B cell (primary cell): Measurements from ENCODE around the gene RCSD1. TPM values are rescaled to one million over a fixed set of nuclear protein-coding genes. Genes with fewer than 3 reads are reported as not detected.
A peak's percentile ranks its signal among the peaks of the same experiment; 100 is the strongest.

Experiments
- ATAC-seq: fragments of 200-7000 bp; cut with Tn5 transposase; one replicate; pipeline ENCODE4 v1.10.0; 2021; ENCODE audit warnings: low read depth, mild to moderate bottlenecking, moderate number of reproducible peaks, moderate library complexity
- CTCF ChIA-PET: fragments of 350-600 bp; sonication (Branson Sonifier 250); formaldehyde crosslinking; loops from one replicate; lab custom pipeline; 2021; ENCODE audit warnings: antibody characterized with exemption, inconsistent platforms; lab: Charles Lee
- POLR2A ChIA-PET: fragments of 350-600 bp; sonication (Branson Sonifier 250); formaldehyde crosslinking; loops from one replicate; lab custom pipeline; 2021; ENCODE audit warnings: antibody characterized with exemption; lab: Charles Lee
- DNase-seq: peaks from one replicate; pipeline ENCODE4 v3.0.0; 2013
- H2AFZ ChIP-seq: 2 replicates; pipeline ENCODE4 v1.6.1; 2012; ENCODE audit warnings: mild to moderate bottlenecking, low read depth, low read length; ENCODE audit not compliant: insufficient read depth, poor library complexity, severe bottlenecking
- H3K27ac ChIP-seq, 2 donors: 1 replicate in 1 of 2; 2 replicates in 1 of 2; pipeline ENCODE4 v1.5.1; 2012 to 2013; ENCODE audit warnings: low read length in 2 of 2, mild to moderate bottlenecking in 2 of 2, moderate library complexity in 1 of 2
- H3K27me3 ChIP-seq, 4 experiments: fragments of 200-600 bp in 1 of 4; sonication (generic) in 1 of 4; replicated peaks in 1 of 4; 1 replicate in 2 of 4; 2 replicates in 2 of 4; pipeline versions ENCODE4 v1.6.1 to v1.7.0; 2013 to 2016; ENCODE audit warnings: low read length in 3 of 4, mild to moderate bottlenecking in 2 of 4, mixed read lengths in 1 of 4, moderate library complexity in 1 of 4; ENCODE audit not compliant: insufficient read depth in 4 of 4, control insufficient read depth in 3 of 4; ENCODE audit errors: control extremely low read depth in 1 of 4
- H3K36me3 ChIP-seq, 2 experiments: replicated peaks in 1 of 2; 1 replicate in 1 of 2; 2 replicates in 1 of 2; pipeline versions ENCODE4 v1.6.1 to v1.7.1; 2013; ENCODE audit warnings: low read length in 1 of 2; ENCODE audit not compliant: insufficient read depth in 2 of 2, control insufficient read depth in 1 of 2; ENCODE audit errors: control extremely low read depth in 1 of 2, extremely low read depth in 1 of 2
- H3K4me1 ChIP-seq, 2 donors: fragments of 200-600 bp in 1 of 2; sonication (generic) in 1 of 2; 1 replicate in 1 of 2; 2 replicates in 1 of 2; pipeline versions ENCODE4 v1.5.1 to v1.6.1; 2013 to 2017; ENCODE audit warnings: low read length in 2 of 2; ENCODE audit not compliant: control insufficient read depth in 2 of 2, insufficient read depth in 2 of 2
- H3K4me2 ChIP-seq: replicated peaks from 2 replicates; pipeline ENCODE3; 2012; ENCODE audit warnings: mild to moderate bottlenecking, low read depth, low read length; ENCODE audit not compliant: poor library complexity, severe bottlenecking
- H3K4me3 ChIP-seq, 5 experiments: fragments of 200-600 bp in 1 of 5; sonication (generic) in 1 of 5; 1 replicate in 3 of 5; 2 replicates in 2 of 5; pipeline versions ENCODE4 v1.5.1 to v1.7.0; 2011 to 2016; ENCODE audit warnings: low read length in 4 of 5, mild to moderate bottlenecking in 4 of 5, low read depth in 2 of 5, control low read depth in 1 of 5, moderate library complexity in 1 of 5; ENCODE audit not compliant: insufficient read depth in 1 of 5; ENCODE audit errors: control extremely low read depth in 1 of 5, extremely low read depth in 1 of 5
- H3K79me2 ChIP-seq: fragments of 200-600 bp; sonication (generic); one replicate; pipeline ENCODE4 v1.6.0; 2016; ENCODE audit warnings: low read length; ENCODE audit not compliant: control insufficient read depth, insufficient read depth
- H3K9ac ChIP-seq: fragments of 200-600 bp; sonication (generic); 2 replicates; pipeline ENCODE4 v1.6.1; 2017; ENCODE audit warnings: mild to moderate bottlenecking, low read length, moderate library complexity
- H3K9me3 ChIP-seq, 3 donors: one replicate each; pipeline versions ENCODE4 v1.6.1 to v1.7.1; 2013; ENCODE audit warnings: low read length in 2 of 3; ENCODE audit not compliant: control insufficient read depth in 2 of 3, insufficient read depth in 1 of 3; ENCODE audit errors: control extremely low read depth in 1 of 3
- H4K20me1 ChIP-seq: 2 replicates; pipeline ENCODE4 v1.6.0; 2012; ENCODE audit warnings: mild to moderate bottlenecking, low read length; ENCODE audit not compliant: insufficient read depth, control insufficient read depth, poor library complexity, severe bottlenecking
- H3K27ac Mint-ChIP-seq: one replicate; pipeline ENCODE4 v1.8.0; 2021; ENCODE audit warnings: mixed read lengths
- H3K27me3 Mint-ChIP-seq: one replicate; pipeline ENCODE4 v1.8.0; 2021; ENCODE audit warnings: mixed read lengths
- H3K4me1 Mint-ChIP-seq: one replicate; pipeline ENCODE4 v1.8.0; 2021; ENCODE audit warnings: mixed read lengths
- H3K4me3 Mint-ChIP-seq: one replicate; pipeline ENCODE4 v1.8.0; 2021; ENCODE audit warnings: mixed read lengths
- H3K9me3 Mint-ChIP-seq: one replicate; pipeline ENCODE4 v1.8.0; 2022; ENCODE audit warnings: mixed read lengths; ENCODE audit not compliant: insufficient read depth
- CTCF ChIP-seq: fragments of 200-600 bp; IDR thresholded peaks from one replicate; pipeline ENCODE4 v1.8.0; 2022; ENCODE audit warnings: antibody characterized with exemption, mild to moderate bottlenecking
- EZH2 ChIP-seq: IDR thresholded peaks from 2 replicates; pipeline ENCODE4 v1.6.1; 2012; ENCODE audit warnings: borderline replicate concordance, low read depth, mild to moderate bottlenecking, moderate library complexity, low read length; ENCODE audit not compliant: insufficient read depth, poor library complexity, severe bottlenecking
- WGBS: methylation state at CpG from one replicate; pipeline ENCODE4 v1.1.5; 2013; ENCODE audit warnings: missing lambda C conversion rate; ENCODE audit not compliant: insufficient coverage; 5-methylcytosine and 5-hydroxymethylcytosine counted together
- intact Hi-C: fragments of 100-400 bp; cut with micrococcal nuclease; formaldehyde crosslinking; loops from one replicate; pipeline ENCODE4 v1.10.0; 2022
- polyA plus RNA-seq: library from polyadenylated mRNA; depleted of rRNA; stranded (reverse); fragments of >200 nt; gene quantifications from 2 replicates; pipeline ENCODE4 v1.2.3, GENCODE V29; 2012
- total RNA-seq, 2 donors: library from RNA; stranded (reverse); fragments of 120-200 nt in 1 of 2; gene quantifications; 1 replicate in 1 of 2; 2 replicates in 1 of 2; pipeline versions ENCODE4 v1.2.3 to v1.2.4, GENCODE V29; 2013 to 2022

Gene RCSD1
- total and polyA plus RNA-seq, 2 donors (not counting 1 experiment from before 2014, with no cell fraction given) = 129 to 525 TPM

- H3K79me2 ChIP-seq = peaks cover 100% of the 10 kb centered on the region
- ChIA-PET CTCF (interaction anchor here (1.1 to 2.6 kb wide), 6 partner anchors 14 to 69 kb away, joined by 3 to 21 read pairs (median 6); no protein-coding TSS in a partner anchor), POLR2A (interaction anchor here (0.7 to 1.0 kb wide), 4 partner anchors 13 to 248 kb away, joined by 3 to 11 read pairs (median 6); no protein-coding TSS in a partner anchor)
- no peak for TF ChIP-seq CTCF
- TF ChIP-seq EZH2 = no peak
- intact Hi-C loops = loop anchor here (2.0 kb wide), 2 partner anchors 19 to 37 kb away; no protein-coding TSS in a partner anchor
- Mint-ChIP-seq H3K27ac (peak overlapping the region; percentile 47), H3K9me3 (no peaks in the 10 kb centered on the region), H3K4me3 (peak overlapping the region; percentile 36), H3K4me1 (peaks cover 97% of the 10 kb centered on the region), H3K27me3 (no peaks in the 10 kb centered on the region)
- no peak overlapping the region for H2AFZ ChIP-seq
- H4K20me1 ChIP-seq = peaks cover 100% of the 10 kb centered on the region
- ATAC-seq (peak; percentile 24), DNase-seq (no peak)
- peaks cover 76 to 84% of the 10 kb centered on the region in 2 donors for H3K4me1 ChIP-seq
- H3K9me3 ChIP-seq = peaks cover 0 to 3% (median 0%) of the 10 kb centered on the region in 3 donors
- H3K27ac ChIP-seq = peak overlapping the region; percentile 27 to 72
- peak overlapping the region; percentile 47 for H3K4me2 ChIP-seq
- 37% methylated on average over 3 of the region's 6 CpGs for WGBS
- H3K36me3 ChIP-seq = peaks cover 5 to 83% of the 10 kb centered on the region in 2 experiments
- no peak overlapping the region for H3K9ac ChIP-seq
- no peak overlapping the region for H3K4me3 ChIP-seq
- no peaks in the 10 kb centered on the region for H3K27me3 ChIP-seq
Measured at GRCh38 chr1:167669209-167670124, 39.4 kb downstream of the RCSD1 start.
